Right renal cortex interstitium (tissue), 3 donors: ENCODE measurements around the gene SLC35F4. TPM values are rescaled to one million over a fixed set of nuclear protein-coding genes. Genes with fewer than 3 reads are reported as not detected.
"Not testable (repeated sequence)": the region's sequence is repeated elsewhere in the genome, so short reads cannot be mapped to it uniquely, and the experiment has no call there.

Source experiments
- DNase-seq, 3 donors: peaks; one replicate each; pipeline ENCODE4 v3.0.0-alpha.2; 2013; ENCODE audit warnings: low read depth in 3 of 3, low spot score in 2 of 3
- polyA plus RNA-seq, 3 donors: library from polyadenylated mRNA; unstranded; fragments of 120-200 nt; gene quantifications; one replicate each; pipeline ENCODE4 v1.2.1, GENCODE V29; 2013; ENCODE audit not compliant: insufficient read length in 3 of 3

SLC35F4 gene
- 1 to 10 TPM; 2.1 to 3.5 (median 3.1) TPM for polyA plus RNA-seq

- peak; percentile 43 to 49 (median 48) for DNase-seq
These were observed at the start of gene SLC35F4 for GRCh38 chr14:57865403-57866198. TSS of gene SLC35F4 (minus strand) at chr14:57866092.

- no peak for DNase-seq
These were observed 43.7 kb upstream of the SLC35F4 start for GRCh38 chr14:57909626-57910025.

- DNase-seq: no peak
These were observed 38.1 kb upstream of the SLC35F4 start for GRCh38 chr14:57903954-57904353.

- DNase-seq: no peak
These were observed 33.1 kb upstream of the SLC35F4 start for GRCh38 chr14:57898837-57899572.

- DNase-seq: peak in 2 of 3 donors; percentile 5 to 8
These were observed 31.4 kb upstream of the SLC35F4 start for GRCh38 chr14:57897144-57897748.

- DNase-seq: no peak
These were observed 23.4 kb upstream of the SLC35F4 start for GRCh38 chr14:57889245-57889644.

- no peak for DNase-seq
These were observed 18.3 kb upstream of the SLC35F4 start for GRCh38 chr14:57884175-57884574.

GRCh38 chr14:57883061-57883460 is 17.2 kb upstream of the SLC35F4 start:
- no peak for DNase-seq

GRCh38 chr14:57879516-57879915 is 13.6 kb upstream of the SLC35F4 start:
- no peak for DNase-seq

GRCh38 chr14:57875985-57876384 is 10.1 kb upstream of the SLC35F4 start:
- no peak for DNase-seq

- no peak for DNase-seq
These were observed 9.4 kb upstream of the SLC35F4 start for GRCh38 chr14:57875296-57875695.

GRCh38 chr14:57871459-57872080 is 5.7 kb upstream of the SLC35F4 start:
- peak in 1 of 3 donors; percentile 16 for DNase-seq

- DNase-seq: no peak
These were observed 5.0 kb upstream of the SLC35F4 start for GRCh38 chr14:57870686-57871457.

- DNase-seq: no peak
These were observed 3.7 kb upstream of the SLC35F4 start for GRCh38 chr14:57869617-57870016.

- no peak for DNase-seq
These were observed 360 bp upstream of the SLC35F4 start for GRCh38 chr14:57866199-57866705.

GRCh38 chr14:57865066-57865402 is 858 bp downstream of the SLC35F4 start:
- DNase-seq: no peak

GRCh38 chr14:57864659-57865058 is 1.2 kb downstream of the SLC35F4 start:
- DNase-seq: no peak

- DNase-seq: no peak
These were observed 2.4 kb downstream of the SLC35F4 start for GRCh38 chr14:57863471-57863870.

- not testable (repeated sequence) for DNase-seq
These were observed 10.2 kb downstream of the SLC35F4 start for GRCh38 chr14:57855666-57856065.

GRCh38 chr14:57854571-57854970 is 11.3 kb downstream of the SLC35F4 start:
- DNase-seq: no peak
